H9 (cell line): ENCODE results near the gene IGFBP4. TPM values are rescaled to one million over a fixed set of nuclear protein-coding genes. Genes with fewer than 3 reads are reported as not detected.

ENCODE experiments used
- DNase-seq: peaks from one replicate; pipeline ENCODE4 v3.0.0-alpha.2; 2017
- H2AFZ ChIP-seq: one replicate; pipeline ENCODE4 v1.6.1; 2013; ENCODE audit warnings: mild to moderate bottlenecking, low read length, control low read depth, moderate library complexity
- H2AK5ac ChIP-seq: 2 replicates; pipeline ENCODE4 v1.6.1; 2013; ENCODE audit warnings: low read length, control low read depth, mixed read lengths; ENCODE audit not compliant: insufficient read length
- H2BK120ac ChIP-seq: one replicate; pipeline ENCODE4 v1.6.1; 2013; ENCODE audit warnings: low read depth, mild to moderate bottlenecking, low read length, control low read depth, inconsistent platforms; ENCODE audit not compliant: poor library complexity, severe bottlenecking
- H2BK12ac ChIP-seq: 2 replicates; pipeline ENCODE4 v1.6.1; 2013; ENCODE audit warnings: low read length, control low read depth, mixed read lengths, low read depth; ENCODE audit not compliant: insufficient read length
- H2BK15ac ChIP-seq: 2 replicates; pipeline ENCODE4 v1.6.1; 2013; ENCODE audit warnings: low read depth, low read length, control low read depth
- H2BK20ac ChIP-seq: one replicate; pipeline ENCODE4 v1.6.1; 2013; ENCODE audit warnings: low read depth, mild to moderate bottlenecking, low read length, control low read depth, inconsistent platforms; ENCODE audit not compliant: poor library complexity, severe bottlenecking
- H2BK5ac ChIP-seq: 2 replicates; pipeline ENCODE4 v1.6.1; 2013; ENCODE audit warnings: low read length, control low read depth, mixed read lengths; ENCODE audit not compliant: insufficient read length
- H3K14ac ChIP-seq: 2 replicates; pipeline ENCODE4 v1.6.1; 2013; ENCODE audit warnings: low read length, control low read depth; ENCODE audit not compliant: insufficient read depth
- H3K18ac ChIP-seq: 2 replicates; pipeline ENCODE4 v1.6.1; 2013; ENCODE audit warnings: low read depth, mild to moderate bottlenecking, mixed read lengths, low read length, control low read depth; ENCODE audit not compliant: insufficient read length
- H3K23ac ChIP-seq: 2 replicates; pipeline ENCODE4 v1.6.1; 2013; ENCODE audit warnings: low read length, control low read depth, mixed read lengths, low read depth; ENCODE audit not compliant: insufficient read length
- H3K23me2 ChIP-seq: 2 replicates; pipeline ENCODE4 v1.6.1; 2013; ENCODE audit warnings: low read depth, mild to moderate bottlenecking, mixed read lengths, low read length, control low read depth; ENCODE audit not compliant: insufficient read length, poor library complexity, severe bottlenecking
- H3K27ac ChIP-seq: 2 replicates; pipeline ENCODE4 v1.5.1; 2013; ENCODE audit warnings: low read length, control low read depth, mixed read lengths, low read depth; ENCODE audit not compliant: insufficient read length
- H3K27me3 ChIP-seq: 2 replicates; pipeline ENCODE4 v1.6.1; 2013; ENCODE audit warnings: low read length, control low read depth, inconsistent platforms; ENCODE audit not compliant: insufficient read depth
- H3K4ac ChIP-seq: 2 replicates; pipeline ENCODE4 v1.6.1; 2013; ENCODE audit warnings: low read depth, mild to moderate bottlenecking, control low read depth, inconsistent platforms, low read length, moderate library complexity
- H3K4me1 ChIP-seq: 2 replicates; pipeline ENCODE4 v1.6.1; 2013; ENCODE audit warnings: low read length, control low read depth, inconsistent platforms; ENCODE audit not compliant: insufficient read depth
- H3K4me2 ChIP-seq: 2 replicates; pipeline ENCODE4 v1.6.1; 2013; ENCODE audit warnings: low read length, control low read depth, mixed read lengths; ENCODE audit not compliant: insufficient read length, insufficient read depth
- H3K56ac ChIP-seq: 2 replicates; pipeline ENCODE4 v1.6.1; 2013; ENCODE audit warnings: low read depth, mild to moderate bottlenecking, mixed read lengths, low read length, control low read depth; ENCODE audit not compliant: insufficient read length
- H3K79me1 ChIP-seq: 2 replicates; pipeline ENCODE4 v1.6.1; 2013; ENCODE audit warnings: low read depth, mild to moderate bottlenecking, moderate library complexity, low read length, control low read depth, inconsistent platforms; ENCODE audit not compliant: insufficient read depth, poor library complexity, severe bottlenecking
- H3K79me2 ChIP-seq: 2 replicates; pipeline ENCODE4 v1.6.1; 2013; ENCODE audit warnings: low read length, control low read depth, inconsistent platforms; ENCODE audit not compliant: insufficient read depth
- H3K9ac ChIP-seq: 2 replicates; pipeline ENCODE4 v1.6.1; 2013; ENCODE audit warnings: low read length, control low read depth, mixed read lengths; ENCODE audit not compliant: insufficient read length; ENCODE audit errors: extremely low read depth
- H3K9me3 ChIP-seq: one replicate; pipeline ENCODE4 v1.6.1; 2013; ENCODE audit warnings: low read depth, low read length, inconsistent platforms; ENCODE audit not compliant: control insufficient read depth
- H3T11ph ChIP-seq: one replicate; pipeline ENCODE4 v1.6.1; 2013; ENCODE audit warnings: mild to moderate bottlenecking, low read length, control low read depth, inconsistent platforms
- H4K20me1 ChIP-seq: one replicate; pipeline ENCODE4 v1.6.1; 2013; ENCODE audit not compliant: control insufficient read depth, insufficient read length, insufficient read depth
- H4K5ac ChIP-seq: 2 replicates; pipeline ENCODE4 v1.6.1; 2013; ENCODE audit warnings: low read depth, mild to moderate bottlenecking, mixed read lengths, low read length, control low read depth; ENCODE audit not compliant: insufficient read length
- H4K8ac ChIP-seq: replicated peaks from 2 replicates; pipeline ENCODE4 v1.6.1; 2013; ENCODE audit warnings: low read length, control low read depth, mixed read lengths, low read depth; ENCODE audit not compliant: insufficient read length
- H4K91ac ChIP-seq: 2 replicates; pipeline ENCODE4 v1.6.1; 2013; ENCODE audit warnings: low read depth, mild to moderate bottlenecking, moderate library complexity, mixed read lengths, low read length, control low read depth; ENCODE audit not compliant: insufficient read length
- H3K27ac Mint-ChIP-seq, 3 experiments: 2 replicates in 2 of 3; 3 replicates in 1 of 3; pipeline ENCODE4 v1.8.0; 2020 to 2021; ENCODE audit warnings: mixed read lengths in 3 of 3, mild to moderate bottlenecking in 1 of 3, moderate library complexity in 1 of 3
- H3K27me3 Mint-ChIP-seq: 2 replicates; pipeline ENCODE4 v1.8.0; 2021; ENCODE audit warnings: low read depth, mild to moderate bottlenecking, moderate library complexity, mixed read lengths
- H3K36me3 Mint-ChIP-seq, 3 experiments: 2 replicates in 2 of 3; 3 replicates in 1 of 3; pipeline ENCODE4 v1.8.0; 2020 to 2021; ENCODE audit warnings: low read depth in 3 of 3, mixed read lengths in 3 of 3; ENCODE audit not compliant: insufficient read depth in 1 of 3
- H3K4me1 Mint-ChIP-seq, 2 experiments: 2 replicates each; pipeline ENCODE4 v1.8.0; 2020; ENCODE audit warnings: mixed read lengths in 2 of 2
- H3K4me3 Mint-ChIP-seq, 2 experiments: 2 replicates in 1 of 2; 3 replicates in 1 of 2; pipeline ENCODE4 v1.8.0; 2020 to 2021; ENCODE audit warnings: mild to moderate bottlenecking in 2 of 2, mixed read lengths in 2 of 2, moderate library complexity in 1 of 2
- H3K9me3 Mint-ChIP-seq, 2 experiments: 2 replicates in 1 of 2; 3 replicates in 1 of 2; pipeline ENCODE4 v1.8.0; 2020; ENCODE audit warnings: mild to moderate bottlenecking in 2 of 2, mixed read lengths in 2 of 2, moderate library complexity in 1 of 2
- CTCF ChIP-seq: fragments of 200-600 bp; sonication (generic); conservative IDR thresholded peaks from 3 replicates; pipeline ENCODE4 v1.8.0; 2021; ENCODE audit warnings: antibody characterized with exemption, mild to moderate bottlenecking
- WGBS: extraction: QIAGEN DNeasy Blood & Tissue Kit; methylation state at CpG from one replicate; pipeline ENCODE4 v1.1.7; 2013; ENCODE audit warnings: missing lambda C conversion rate, low lambda C conversion rate, mixed read lengths; ENCODE audit not compliant: insufficient read length; ENCODE audit errors: extremely low coverage; 5-methylcytosine and 5-hydroxymethylcytosine counted together
- total RNA-seq: library from RNA; stranded (reverse); gene quantifications from 2 replicates; pipeline ENCODE4 v1.2.1, GENCODE V29; 2021

Gene IGFBP4
- total RNA-seq, 1 experiment from 2014 or later: 49.9 TPM

- no peak for TF ChIP-seq CTCF
- H3K9me3 ChIP-seq: no peaks in the 10 kb centered on the region
- no peak overlapping the region for H2BK12ac ChIP-seq
- no peak overlapping the region for H2AK5ac ChIP-seq
- no peak overlapping the region for H4K91ac ChIP-seq
- DNase-seq: no peak
- H3K23ac ChIP-seq: no peak overlapping the region
- H3K27ac ChIP-seq: no peak overlapping the region
- H2AFZ ChIP-seq: no peak overlapping the region
- no peaks in the 10 kb centered on the region for H3K79me2 ChIP-seq
- no peak overlapping the region for H3T11ph ChIP-seq
- no peaks in the 10 kb centered on the region for H3K27me3 ChIP-seq
- H3K36me3 Mint-ChIP-seq: peaks cover 0 to 2% (median 0%) of the 10 kb centered on the region in 3 experiments; a peak in 1 of 7 replicates
- no peaks in the 10 kb centered on the region for H3K79me1 ChIP-seq
- peak overlapping the region in 1 of 3 experiments; percentile 11; a peak in 1 of 7 replicates for H3K27ac Mint-ChIP-seq
- no peak overlapping the region for H3K4ac ChIP-seq
- no peak overlapping the region for H4K5ac ChIP-seq
- H3K4me3 Mint-ChIP-seq: peak overlapping the region in 1 of 2 experiments; percentile 36; a peak in 1 of 5 replicates
- H3K4me2 ChIP-seq: no peak overlapping the region
- no peak overlapping the region for H2BK20ac ChIP-seq
- no peak overlapping the region for H3K18ac ChIP-seq
- H3K56ac ChIP-seq: no peak overlapping the region
- no peaks in the 10 kb centered on the region for H4K20me1 ChIP-seq
- 0 out of 2 replicates have a peak overlapping the region, but pooled peaks have one; percentile 64 for H3K14ac ChIP-seq
- no peak overlapping the region for H2BK120ac ChIP-seq
- no CpG with 5 or more reads among the region's 11 CpGs for WGBS
- no peak overlapping the region for H2BK5ac ChIP-seq
- H3K9me3 Mint-ChIP-seq: no peaks in the 10 kb centered on the region; a peak in 1 of 5 replicates
- no peak overlapping the region for H3K9ac ChIP-seq
- H3K23me2 ChIP-seq: no peaks in the 10 kb centered on the region
- peaks cover 12% of the 10 kb centered on the region for H3K27me3 Mint-ChIP-seq
- H3K4me1 Mint-ChIP-seq: peaks cover 29 to 36% of the 10 kb centered on the region in 2 experiments
- peaks cover 9% of the 10 kb centered on the region; the same call in 1 of the 2 replicates for H3K4me1 ChIP-seq
- no peak overlapping the region for H2BK15ac ChIP-seq
- no peak overlapping the region for H4K8ac ChIP-seq
These were observed 56.9 kb downstream of the IGFBP4 start for GRCh38 chr17:40500190-40500589.
